Measurements from ENCODE around the gene ADRA2B.
"Not testable (repeated sequence)": the region's sequence is repeated elsewhere in the genome, so short reads cannot be mapped to it uniquely, and the experiment has no call there.

ADRA2B gene

DNA sequence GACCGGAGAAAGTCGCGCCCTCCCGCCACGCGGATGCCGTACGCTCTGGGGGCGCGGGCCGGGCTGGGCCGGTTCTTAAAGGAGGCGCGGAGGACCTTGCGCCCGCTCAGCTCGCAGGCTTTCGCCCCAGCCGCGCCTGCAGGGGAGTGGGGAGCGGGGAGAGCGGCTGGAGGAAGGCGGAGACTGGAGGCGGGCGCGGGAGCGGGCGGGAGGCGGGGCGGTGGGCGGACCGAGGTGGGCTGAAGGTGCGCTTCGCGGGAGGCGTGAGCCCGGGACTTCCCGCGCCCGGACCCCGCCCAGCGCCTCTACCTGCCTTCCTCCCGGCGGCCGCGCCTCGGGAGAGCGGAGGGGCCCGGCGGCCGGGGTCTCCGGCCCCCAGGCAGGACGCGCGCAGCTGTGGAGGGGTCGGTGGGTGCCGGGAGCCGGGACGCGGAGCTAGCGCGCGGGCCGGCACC lies at the start of gene ADRA2B:
Gene ADRA2B, minus strand, starts transcription at position 148 of the 455 bp plus-strand sequence. CDS start 422 bp downstream, outside the sequence.
- DNase-seq (ENCODE audit: low read depth): no peak

DNA sequence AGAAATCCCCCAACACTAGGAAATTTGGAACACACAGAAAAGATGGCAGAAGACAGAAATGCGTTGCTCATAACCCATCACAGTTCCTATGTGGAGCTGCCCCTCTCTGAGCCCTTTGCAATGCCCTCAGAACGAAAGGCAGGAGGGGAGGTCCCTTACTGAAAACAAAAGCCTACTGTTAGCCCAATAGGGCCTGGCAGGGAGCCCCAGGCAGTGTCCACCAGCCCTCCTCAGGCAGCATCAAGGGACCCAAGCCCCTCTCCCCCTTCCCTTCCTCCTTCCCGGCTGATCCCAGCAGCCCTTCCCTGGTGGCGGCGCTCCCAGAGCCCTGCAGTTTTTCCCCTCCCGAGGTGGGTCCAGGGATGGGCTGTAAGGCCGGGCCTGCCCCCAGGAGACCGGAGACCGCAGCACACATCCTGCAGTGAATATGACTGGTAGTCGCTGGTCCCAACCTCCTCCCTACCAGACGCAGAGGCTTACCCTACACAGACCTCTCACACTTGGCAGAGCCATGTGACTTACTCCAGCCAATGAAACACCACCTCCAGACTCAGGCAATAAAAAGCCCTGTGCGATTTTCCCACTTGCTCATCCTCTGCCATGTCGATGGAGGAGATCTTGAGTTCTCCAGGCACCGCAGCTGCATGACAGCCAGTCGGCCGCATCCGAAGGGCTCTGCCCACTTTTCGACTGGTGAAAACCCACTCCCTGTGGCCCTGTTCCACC lies 48.3 kb upstream of the ADRA2B start:
- DNase-seq (ENCODE audit: low read depth): no peak

DNA sequence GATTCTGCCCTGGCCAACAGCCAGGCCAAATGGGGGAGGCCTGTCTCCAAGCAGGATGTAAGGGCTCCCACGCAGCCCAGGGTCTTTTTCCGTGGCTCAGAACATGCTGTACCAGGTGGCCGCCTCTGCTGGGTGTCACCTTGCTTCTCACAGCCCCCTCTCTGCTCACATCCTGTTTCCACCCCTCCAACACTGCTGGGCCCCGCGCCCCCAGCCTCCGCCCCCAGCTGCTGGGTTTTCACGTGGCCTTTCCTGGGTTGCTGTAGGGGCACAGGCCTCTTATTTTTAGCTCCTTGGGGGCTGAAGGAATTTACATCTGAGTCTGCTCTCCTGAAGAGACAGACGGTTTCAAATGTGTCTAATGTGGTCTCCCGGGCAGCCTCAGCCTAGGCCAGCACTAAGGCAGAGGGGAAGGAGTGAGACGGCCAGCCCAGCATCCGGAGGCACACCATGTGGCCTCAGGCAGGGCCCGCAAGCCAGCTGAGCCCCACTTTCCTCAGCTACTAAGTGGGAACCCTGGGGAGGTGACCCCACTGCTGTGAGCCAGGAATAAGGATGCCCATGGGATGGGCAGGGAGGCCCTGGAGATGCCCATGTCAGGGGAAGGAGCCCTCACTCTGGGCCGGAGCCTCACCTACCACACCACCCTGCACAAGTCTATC lies 47.5 kb upstream of the ADRA2B start:
- no peak for DNase-seq (ENCODE audit: low read depth)

DNA sequence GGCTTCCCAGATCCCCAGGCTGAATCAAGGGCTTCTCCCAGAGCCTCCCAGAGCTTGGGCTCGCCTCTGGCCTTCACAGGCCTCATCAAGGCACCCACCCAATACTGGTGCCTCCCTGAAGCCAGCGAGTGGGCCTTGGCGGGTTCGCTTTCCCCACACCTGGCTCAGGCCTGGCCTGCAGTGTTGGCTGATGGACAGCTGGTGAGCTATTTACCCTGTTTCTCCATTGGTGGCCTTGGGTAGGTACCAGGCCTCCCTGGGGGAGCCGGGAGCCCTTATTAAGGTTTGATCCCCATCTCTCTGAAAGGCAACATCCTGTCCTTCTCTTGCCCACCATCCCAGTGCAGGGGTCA lies 47.0 kb upstream of the ADRA2B start:
- DNase-seq (ENCODE audit: low read depth): no peak

DNA sequence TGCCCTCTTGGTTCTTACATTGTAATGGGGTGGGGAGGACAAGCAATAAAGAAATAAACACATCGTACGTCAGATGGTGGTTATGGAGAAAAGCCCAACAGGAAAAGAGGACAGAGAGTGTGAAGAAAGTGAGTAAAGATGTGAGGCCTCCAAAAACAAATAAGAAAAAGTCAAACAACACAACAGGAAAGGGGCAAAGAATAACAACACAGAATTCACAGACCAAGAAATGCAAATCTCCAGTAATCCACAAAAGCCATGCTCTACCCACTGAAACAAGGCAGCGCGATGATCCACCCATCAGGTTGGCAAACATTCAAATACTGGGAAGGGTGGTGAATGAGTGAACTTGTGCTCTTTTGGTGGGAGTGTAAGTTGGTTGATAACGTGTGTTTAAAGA lies 45.5 kb upstream of the ADRA2B start:
- no peak for DNase-seq (ENCODE audit: low read depth)

DNA sequence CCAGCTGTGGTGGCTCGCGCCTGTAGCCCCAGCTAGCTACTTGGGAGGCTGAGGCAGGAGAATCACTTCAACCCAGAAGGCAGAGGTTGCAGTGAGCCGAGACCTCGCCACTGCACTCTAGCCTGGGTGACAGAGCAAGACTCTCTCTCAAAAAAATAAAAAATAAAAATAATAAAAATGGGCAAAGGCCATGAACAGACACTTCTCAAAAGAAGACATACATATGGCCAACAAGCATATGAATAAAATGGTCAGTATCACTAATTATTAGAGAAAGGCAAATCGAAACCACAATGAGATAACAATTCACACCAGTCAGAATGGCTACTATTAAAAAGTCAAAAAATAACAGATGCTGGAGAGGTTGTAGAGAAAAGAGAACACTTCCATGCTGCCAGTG lies 44.0 kb upstream of the ADRA2B start:
- not testable (repeated sequence) for DNase-seq (ENCODE audit: low read depth)

DNA sequence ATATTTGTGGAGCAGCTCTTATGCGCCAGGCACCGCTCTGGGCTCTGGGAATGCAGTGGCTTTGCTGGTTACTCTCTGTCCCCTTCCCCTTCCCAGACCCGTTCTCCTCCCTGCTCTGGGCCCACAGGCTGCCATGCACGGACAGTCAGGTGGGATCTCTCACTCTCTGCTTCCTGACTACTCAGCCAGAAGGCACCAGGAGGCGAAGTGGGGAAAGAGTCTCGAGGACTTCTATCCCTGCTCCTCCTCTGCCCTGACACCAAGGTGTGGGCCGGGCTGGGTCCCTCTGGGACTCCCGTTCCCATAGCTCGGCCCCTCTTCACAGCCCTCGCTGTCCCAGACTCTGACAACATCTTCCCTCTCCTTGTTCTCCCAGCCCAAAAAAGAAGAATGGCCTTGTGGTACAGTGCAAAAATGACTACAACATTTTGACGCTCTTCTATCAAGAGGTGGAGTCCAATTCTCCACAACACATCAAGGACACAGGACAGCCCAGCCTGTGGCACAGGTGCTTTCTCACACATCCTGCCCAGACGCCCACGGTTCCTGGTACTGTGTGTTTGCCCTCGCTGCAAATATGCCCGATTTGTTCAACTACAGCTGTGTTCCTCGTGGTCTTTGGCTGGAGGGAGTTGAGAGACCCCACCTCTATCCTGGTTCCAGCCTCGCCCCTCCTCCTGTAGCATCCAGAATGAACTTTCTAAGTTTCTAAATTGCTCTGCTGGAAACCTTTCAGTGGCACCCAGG lies 42.9 kb upstream of the ADRA2B start:
- no peak for DNase-seq (ENCODE audit: low read depth)

DNA sequence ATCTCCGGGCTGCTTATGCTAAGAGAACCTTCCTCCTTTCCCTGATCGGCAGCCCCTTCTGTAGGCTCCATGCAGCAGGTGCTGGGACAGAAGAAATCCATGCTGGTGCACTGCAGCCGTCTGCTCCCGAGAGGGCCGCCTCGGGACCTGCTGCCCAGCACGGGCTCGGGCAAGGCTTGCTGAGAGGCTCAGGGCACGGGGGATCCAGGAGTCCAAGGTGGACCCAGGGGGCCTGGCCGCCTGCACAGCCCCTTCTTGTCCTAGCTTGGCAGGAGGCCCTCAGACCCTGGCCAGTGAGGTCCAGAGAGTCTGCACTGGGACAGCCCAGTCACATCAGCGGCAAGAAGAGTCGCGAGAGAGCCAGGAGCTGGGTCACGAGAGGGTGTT lies 42.2 kb upstream of the ADRA2B start:
- no peak for DNase-seq (ENCODE audit: low read depth)

DNA sequence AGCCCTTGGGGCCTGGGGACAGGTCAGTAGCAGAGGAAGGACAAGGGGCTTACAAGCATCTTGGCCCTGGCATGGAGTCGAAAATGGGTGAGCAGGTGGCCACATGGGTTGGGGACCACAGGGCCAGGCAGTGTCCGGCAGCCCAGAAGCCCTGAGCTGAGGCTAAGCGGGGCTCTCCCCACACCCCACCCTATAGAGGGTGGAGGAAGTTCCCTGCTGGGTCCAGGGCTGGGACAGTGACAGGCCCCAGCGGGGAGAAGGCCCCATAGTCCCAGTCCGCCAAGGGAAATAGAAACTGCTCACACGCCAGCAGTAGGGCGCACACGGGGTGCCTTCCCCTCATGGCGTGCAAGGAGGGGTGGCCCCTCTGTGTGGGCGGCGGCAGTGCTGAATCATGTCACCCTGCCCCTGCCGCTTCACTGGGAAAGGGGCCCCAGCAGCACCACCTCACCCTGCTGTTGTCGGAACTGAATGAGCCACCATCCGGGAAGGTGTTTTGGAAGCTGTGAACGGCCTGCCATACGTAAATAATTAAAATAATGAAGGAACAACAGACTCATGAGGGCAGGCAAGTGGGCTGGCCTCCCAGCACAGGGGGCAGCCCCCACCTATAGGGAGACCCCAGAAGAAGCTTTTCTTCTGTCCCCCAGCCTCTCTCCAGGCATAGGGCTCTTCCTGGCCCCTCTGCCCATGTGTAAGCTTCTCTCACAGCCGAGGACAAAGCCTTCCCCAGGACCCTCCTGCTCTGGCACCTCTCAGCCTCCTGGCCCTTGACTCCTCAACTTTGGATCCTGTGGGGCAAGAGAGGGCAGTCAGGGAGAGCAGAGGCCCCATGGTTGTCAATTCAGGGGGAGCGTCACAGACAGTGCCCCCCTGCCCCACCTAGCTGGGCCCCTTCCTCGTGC lies 41.5 kb upstream of the ADRA2B start:
- no peak for DNase-seq (ENCODE audit: low read depth)

DNA sequence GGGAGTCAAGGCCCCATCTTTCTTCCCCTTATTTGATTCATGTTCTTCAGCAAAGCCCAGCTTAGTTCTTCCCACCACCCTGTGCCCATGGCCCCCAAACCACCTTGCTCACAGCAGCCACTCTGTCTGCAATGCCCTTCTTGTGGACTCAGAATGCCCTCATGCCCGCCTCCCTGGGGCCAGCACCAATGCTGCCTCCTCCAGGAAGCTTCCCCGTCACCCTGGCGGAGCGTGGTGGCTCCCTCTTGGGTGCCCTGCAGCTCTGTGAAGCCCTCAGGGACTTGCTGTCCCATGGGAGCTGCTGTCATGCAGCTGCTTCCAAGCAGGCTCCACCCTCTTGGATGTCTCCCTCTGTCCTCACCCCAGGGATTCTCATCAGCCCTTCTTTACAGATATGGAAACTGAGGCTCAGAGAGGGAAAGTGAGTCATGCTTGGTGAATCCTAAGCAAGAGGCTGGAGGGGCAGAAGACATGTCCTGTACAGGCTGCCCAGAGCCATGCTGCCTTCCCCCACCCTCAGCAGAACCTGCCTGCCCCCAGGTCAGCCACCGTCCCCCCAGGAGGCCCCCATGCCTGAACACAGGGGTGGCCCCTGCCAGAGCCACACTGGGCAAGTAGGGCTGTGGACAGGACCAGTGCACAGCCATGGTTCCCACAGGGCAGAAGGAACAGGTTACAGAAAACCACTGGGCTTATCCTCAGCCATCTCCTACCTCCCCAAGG lies 40.7 kb upstream of the ADRA2B start:
- no peak for DNase-seq (ENCODE audit: low read depth)

DNA sequence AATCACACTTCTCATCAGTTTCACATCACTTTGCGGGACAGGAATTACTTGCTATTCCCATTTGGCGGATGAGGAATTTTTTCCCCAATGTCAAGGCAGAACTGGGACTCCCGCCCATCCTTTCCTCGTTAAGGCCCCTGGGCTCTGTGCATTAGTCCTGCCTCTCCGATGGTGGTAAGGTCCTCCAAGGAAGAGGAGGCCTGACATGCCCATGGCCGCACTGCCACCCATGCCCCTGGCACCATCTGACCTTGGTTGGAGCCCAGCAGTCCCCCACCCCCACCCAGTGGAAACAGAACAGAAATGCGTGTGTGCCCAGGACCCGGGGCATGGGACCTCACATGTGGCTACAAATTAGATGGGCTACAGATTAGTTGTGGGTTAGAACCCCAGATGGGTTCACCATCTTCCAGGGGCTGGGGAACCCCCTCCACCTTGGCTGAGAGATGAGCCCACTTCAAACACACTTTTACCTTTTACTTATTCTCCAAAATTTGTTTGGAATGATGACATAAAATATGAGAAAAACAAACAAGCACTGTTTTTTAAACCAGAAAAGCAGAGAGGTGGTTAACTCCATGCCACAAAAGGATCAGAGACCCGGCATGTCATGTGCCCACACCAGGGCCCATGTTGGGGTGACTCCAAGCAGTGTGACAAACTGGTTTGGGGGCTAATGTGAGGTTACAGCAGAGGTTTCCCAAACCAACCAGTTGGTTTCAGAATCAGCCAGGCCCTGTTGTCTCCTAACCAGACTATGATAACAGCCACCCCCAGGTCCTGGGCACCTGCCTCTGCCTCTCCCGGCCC lies 39.8 kb upstream of the ADRA2B start:
- no peak for DNase-seq (ENCODE audit: low read depth)

DNA sequence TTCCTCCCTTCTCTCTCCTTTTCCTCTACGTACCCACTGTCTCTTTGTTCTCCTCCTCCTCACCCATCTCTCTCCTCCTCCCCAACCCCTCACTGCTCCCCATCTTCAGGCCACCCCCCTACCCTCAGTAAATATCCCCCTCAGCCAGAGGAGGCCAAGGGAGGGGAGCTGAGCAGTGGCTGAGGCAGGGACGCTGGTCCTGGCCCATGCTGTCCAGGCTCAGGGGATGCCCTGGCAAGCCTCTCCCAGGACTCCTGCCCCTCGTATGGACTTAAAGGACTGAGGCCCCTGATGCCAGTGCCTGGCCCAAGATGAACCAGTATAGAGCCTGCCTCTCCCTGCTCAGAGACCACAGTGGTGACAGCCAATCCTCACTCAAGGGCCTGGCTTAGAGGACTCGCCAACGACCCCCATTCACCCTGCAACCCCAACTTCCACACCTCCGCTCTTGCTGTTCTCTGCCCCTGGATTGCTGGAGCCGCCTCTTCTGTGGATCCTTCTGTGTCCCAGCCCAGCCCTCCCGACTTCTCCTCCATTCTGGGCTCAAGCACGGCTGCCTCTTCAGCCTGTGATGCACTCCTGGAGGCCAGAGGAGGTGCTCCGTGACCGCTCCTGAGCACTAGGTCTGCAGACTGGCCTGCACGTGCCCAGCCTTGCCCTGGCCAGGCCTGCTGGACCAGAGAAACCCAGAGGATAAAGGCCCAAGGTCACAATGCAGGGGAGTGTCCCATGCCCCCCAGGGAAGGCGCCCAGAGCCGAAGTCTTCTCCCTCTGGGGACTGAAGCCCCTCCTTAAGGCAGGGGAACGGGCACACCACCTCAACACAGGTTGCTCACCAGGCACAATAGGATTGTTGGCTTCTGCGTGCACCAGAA lies 38.4 kb upstream of the ADRA2B start:
- DNase-seq (ENCODE audit: low read depth): no peak

DNA sequence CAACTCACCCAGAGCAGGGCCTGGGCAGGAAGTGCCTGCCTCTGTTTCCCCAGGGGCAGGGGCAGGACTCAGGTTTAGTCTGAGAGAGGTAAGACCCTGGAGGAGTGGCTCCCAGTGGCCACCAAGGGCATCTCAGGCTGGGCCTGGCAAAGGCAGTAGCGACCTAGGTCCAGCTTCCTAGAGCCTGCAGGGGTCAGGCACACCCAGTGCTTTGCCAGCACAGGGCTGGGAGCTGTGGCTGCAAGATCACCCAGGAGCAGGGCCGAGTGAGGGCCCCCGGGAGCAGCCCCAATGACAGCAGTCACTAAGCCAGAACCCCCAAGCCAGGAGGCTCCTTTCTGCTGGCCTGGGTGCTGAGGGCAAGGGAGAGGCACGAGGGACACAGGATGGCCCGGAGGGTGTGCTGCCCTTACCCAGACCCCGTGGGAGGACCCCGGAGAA lies 37.6 kb upstream of the ADRA2B start:
- no peak for DNase-seq (ENCODE audit: low read depth)

DNA sequence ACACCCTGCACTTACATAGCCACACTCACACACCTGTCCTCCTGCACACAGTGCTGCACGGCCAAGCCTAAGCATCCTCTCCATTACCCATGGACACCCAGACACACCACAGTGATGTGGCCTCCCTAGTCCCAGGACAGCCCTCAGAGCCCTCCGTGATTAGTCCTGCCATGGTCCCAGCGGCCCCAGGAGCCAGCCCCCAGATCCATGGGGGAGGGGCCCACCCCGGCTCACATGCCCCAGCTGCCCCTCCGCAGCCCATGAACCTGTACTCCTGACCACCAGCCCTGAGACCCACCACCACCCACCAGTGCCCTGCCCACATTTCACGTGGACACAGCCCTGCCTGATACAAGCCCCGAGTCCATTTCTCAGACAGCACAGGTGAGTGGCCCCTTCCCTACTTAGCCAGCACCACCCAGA lies 36.9 kb upstream of the ADRA2B start:
- DNase-seq (ENCODE audit: low read depth): no peak

DNA sequence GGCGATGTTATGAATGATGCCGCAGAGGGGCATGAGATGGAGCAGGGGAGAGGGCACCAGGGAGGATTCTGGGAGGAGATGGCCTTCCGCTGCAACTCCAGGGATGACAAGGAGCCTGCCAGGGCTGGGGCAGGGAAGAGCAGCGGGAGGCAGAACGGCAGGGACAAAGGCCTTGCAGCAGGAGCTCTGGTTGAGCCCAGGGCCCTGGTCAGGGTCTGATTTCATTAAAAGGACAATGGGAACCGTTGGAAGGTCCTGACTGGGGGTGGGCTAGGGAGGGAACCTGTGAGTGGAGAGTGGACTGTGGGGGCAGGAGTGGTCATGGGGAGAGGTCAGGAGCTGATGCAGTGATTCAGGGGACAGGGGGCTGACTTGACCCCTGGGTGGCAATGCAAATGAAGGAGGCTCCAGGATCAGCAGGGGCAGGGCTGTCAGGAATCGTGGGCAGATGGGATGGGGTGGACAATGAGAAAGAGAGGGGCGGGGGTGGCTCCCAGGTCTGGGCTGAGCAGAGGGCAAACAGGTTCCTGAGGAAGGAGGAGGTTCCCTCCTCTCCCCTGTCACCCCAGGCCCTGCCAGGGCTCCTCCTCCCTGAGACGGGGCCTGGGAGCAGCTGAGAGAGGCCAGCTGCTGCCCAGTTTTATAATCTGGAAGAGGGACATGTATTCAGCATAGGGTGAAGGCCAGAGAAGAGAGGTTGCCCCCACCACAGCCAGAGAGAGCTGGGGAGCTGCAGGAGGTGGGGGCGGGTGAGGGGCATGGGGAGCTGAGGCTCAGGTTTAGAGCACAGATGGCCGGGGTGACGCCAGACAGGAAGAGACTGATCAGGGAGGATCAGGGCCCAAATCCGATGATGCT lies 36.2 kb upstream of the ADRA2B start:
- no peak for DNase-seq (ENCODE audit: low read depth)

DNA sequence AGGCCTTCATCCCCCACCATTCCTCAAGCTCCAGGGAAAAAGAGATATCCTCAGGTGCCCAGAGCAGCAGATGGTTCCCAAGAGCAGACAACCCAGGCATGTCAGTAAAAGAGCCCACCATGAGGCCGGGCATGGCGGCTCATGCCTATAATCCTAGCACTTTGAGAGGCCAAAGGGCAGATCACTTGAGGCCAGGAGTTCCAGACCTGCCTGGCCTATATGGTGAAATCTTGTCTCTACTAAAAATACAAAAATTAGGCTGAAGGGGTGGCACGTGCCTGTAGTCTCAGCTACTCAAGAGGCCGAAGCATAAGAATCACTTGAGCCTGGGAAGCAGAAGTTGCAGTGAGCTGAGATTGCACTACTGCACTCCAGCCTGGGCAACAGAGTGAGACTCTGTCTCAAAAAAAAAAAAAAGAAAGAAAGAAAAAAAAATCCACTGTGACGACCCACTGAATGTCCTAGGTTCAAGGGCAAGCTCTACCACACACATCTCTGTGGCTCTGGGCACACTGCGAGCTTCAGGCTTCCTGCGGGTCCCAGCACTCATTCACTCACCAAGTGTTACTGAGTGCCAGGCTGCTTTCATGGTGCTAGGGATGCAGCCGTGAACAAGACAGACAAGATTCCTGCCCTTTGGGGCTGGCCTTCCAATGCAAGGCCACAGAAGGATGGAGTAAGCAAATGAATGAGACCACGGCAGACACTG lies 35.4 kb upstream of the ADRA2B start:
- no peak for DNase-seq (ENCODE audit: low read depth)

DNA sequence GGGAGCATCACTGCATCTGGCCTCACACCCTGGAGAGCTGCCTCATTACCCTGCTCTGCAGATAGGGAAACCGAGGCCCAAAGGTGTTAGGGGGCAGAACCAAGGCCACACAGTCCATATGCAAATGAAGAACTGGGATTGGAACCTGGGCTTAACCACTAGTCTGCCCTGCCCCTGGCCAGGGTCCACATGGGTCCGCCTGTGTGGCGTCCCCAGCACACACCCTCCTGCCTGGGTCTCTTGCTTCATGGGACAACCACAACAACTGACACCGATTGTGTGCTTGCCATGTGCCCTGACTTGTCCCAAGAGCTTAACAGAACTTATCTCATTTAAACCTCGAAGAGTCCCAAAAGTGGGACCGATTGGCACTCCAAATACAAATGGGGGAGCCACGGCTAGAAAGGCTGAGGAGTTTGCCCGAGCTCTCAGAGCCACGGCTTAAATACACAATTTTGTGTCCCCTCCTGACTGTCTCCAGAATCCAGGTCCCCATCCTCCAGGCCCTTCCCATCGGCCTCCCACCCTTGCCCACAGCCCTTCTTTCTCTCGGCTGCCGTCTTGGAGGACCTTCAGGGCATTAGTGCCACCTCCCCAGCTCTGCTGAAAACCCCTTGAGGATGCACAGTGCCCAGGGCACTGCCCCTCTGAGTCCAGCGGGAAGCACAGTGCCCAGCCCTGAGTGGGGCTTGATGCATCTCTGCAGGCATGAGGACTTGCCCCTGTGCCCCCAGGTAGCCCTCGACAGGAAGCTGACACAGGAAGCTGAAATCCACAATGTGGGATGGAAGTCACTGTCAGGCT lies 34.6 kb upstream of the ADRA2B start:
- DNase-seq (ENCODE audit: low read depth): no peak
